BLaER1 treated with 17β-estradiol and CSF1 and Interleukin-3, amounts not matched to agents 10 nM and 100 nM (cell line): ENCODE data around the gene TAF5L.

Experiments used
- H3K27ac ChIP-seq, 11 experiments: shearing (Covaris generic); formaldehyde crosslinking; 2 replicates each; pipeline ENCODE4 v1.8.1; 2022
- H3K27me3 ChIP-seq, 11 experiments: shearing (Covaris generic); formaldehyde crosslinking; 2 replicates each; pipeline ENCODE4 v1.8.1; 2022
- H3K36me3 ChIP-seq, 11 experiments: shearing (Covaris generic); formaldehyde crosslinking; 2 replicates each; pipeline ENCODE4 v1.8.1; 2022
- H3K4me1 ChIP-seq, 10 experiments: shearing (Covaris generic); formaldehyde crosslinking; 2 replicates each; pipeline ENCODE4 v1.8.1; 2022
- H3K4me2 ChIP-seq, 11 experiments: shearing (Covaris generic); formaldehyde crosslinking; 2 replicates each; pipeline ENCODE4 v1.8.1; 2022
- H3K4me3 ChIP-seq, 10 experiments: shearing (Covaris generic); formaldehyde crosslinking; 2 replicates each; pipeline ENCODE4 v1.8.1; 2022
- H3K9ac ChIP-seq, 11 experiments: shearing (Covaris generic); formaldehyde crosslinking; 2 replicates each; pipeline ENCODE4 v1.8.1; 2022
- H3K9me3 ChIP-seq, 11 experiments: shearing (Covaris generic); formaldehyde crosslinking; replicated peaks in 1 of 11; 2 replicates each; pipeline ENCODE4 v1.8.1; 2022
- H4K20me1 ChIP-seq, 11 experiments: shearing (Covaris generic); formaldehyde crosslinking; 2 replicates each; pipeline ENCODE4 v1.8.1; 2022
- Cebpa-rat ChIP-seq, 11 experiments: shearing (Covaris generic); IDR thresholded peaks; 2 replicates each; pipeline ENCODE4 v1.8.1; 2022

Gene TAF5L

DNA sequence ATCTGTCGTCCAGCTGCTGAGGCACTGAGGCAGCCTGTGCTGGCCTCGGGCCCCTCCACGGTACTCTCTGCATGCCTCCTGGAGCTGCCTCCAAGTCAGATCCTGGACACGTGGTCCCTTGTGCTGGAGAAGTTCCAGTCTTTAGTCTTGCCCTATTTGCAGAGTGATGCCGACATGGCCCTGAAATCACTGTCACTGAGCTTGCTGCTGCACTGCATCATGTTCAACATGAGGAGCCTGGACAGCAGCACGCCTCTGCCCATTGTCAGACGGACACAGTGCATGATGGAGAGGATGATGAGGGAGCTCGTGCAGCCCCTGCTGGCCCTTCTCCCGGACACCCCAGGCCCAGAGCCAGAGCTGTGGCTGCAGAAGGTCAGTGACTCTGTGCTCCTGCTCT lies 10.1 kb upstream of the TAF5L start:
- Histone ChIP-seq H3K9me3 (no peaks in the 10 kb centered on the region), H3K9ac (no peak overlapping the region; a peak in 1 of 22 replicates), H3K4me1 (peaks cover 0 to 1% (median 0%) of the 10 kb centered on the region in 10 experiments; a peak in 1 of 20 replicates), H3K36me3 (peaks cover 69 to 100% (median 99%) of the 10 kb centered on the region in 11 experiments), H3K27ac (no peak overlapping the region), H3K27me3 (no peaks in the 10 kb centered on the region), H4K20me1 (peaks cover 0 to 100% (median 97%) of the 10 kb centered on the region in 11 experiments; a peak in 18 of 22 replicates), H3K4me2 (no peak overlapping the region), H3K4me3 (no peak overlapping the region)
- no peak for TF ChIP-seq Cebpa-rat (IDR thresholded peaks at IDR 0.05)

DNA sequence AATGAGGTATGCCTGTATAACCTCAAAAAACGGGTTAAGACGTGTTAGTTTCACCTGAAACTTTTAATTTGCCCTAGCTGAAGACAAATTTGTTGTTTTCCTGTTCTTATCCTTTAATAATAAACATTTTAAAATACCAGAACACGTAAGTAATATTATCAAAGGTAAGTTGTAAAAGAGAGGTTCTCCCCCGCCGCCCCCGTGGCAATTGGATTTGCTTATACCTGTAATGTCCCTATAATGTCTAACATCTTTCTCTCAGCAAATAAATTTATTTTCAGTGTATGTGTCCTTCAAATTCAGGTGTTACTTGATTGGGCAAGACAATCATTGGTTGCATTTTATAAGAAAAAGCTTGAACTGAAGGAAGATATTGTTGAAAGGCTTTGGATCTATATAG lies 6.0 kb upstream of the TAF5L start:
- H3K4me2 ChIP-seq: no peak overlapping the region
- no peaks in the 10 kb centered on the region for H3K9me3 ChIP-seq
- H3K27me3 ChIP-seq: no peaks in the 10 kb centered on the region
- peaks cover 0 to 99% (median 92%) of the 10 kb centered on the region in 11 experiments; a peak in 18 of 22 replicates for H4K20me1 ChIP-seq
- H3K9ac ChIP-seq: no peak overlapping the region
- peaks cover 8 to 11% (median 9%) of the 10 kb centered on the region in 10 experiments; a peak in 18 of 20 replicates for H3K4me1 ChIP-seq
- no peak overlapping the region for H3K27ac ChIP-seq
- H3K36me3 ChIP-seq: peaks cover 42 to 88% (median 86%) of the 10 kb centered on the region in 11 experiments
- no peak for TF ChIP-seq Cebpa-rat (IDR thresholded peaks at IDR 0.05)
- H3K4me3 ChIP-seq: no peak overlapping the region

DNA sequence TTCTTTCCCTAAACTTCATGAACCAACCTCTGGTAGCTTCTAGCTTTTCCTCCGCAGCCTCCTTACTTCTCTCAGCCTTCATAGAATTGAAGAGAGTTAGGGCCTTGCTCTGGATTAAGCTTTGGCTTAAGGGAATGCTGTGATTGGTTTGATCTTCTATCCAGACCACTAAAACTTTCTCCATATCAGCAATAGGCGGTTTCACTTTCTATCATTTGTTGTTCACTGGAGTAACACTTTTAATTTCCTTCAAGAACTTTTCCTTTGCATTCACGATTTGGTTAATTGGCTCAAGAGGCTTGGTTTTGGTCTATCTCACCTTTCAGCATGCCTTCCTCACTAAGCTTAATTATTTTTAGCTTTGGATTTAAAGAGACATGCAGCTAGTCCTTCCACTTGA lies 5.2 kb upstream of the TAF5L start:
- no peaks in the 10 kb centered on the region for H3K9me3 ChIP-seq
- H3K4me2 ChIP-seq: no peak overlapping the region
- H3K36me3 ChIP-seq: peaks cover 34 to 80% (median 78%) of the 10 kb centered on the region in 11 experiments
- no peak overlapping the region for H3K4me3 ChIP-seq
- no peaks in the 10 kb centered on the region for H3K27me3 ChIP-seq
- TF ChIP-seq Cebpa-rat (IDR thresholded peaks at IDR 0.05): no peak
- H3K4me1 ChIP-seq: peaks cover 8 to 11% (median 10%) of the 10 kb centered on the region in 10 experiments; a peak in 18 of 20 replicates
- peaks cover 0 to 99% (median 84%) of the 10 kb centered on the region in 11 experiments; a peak in 18 of 22 replicates for H4K20me1 ChIP-seq
- no peak overlapping the region; a peak in 1 of 22 replicates for H3K9ac ChIP-seq
- no peak overlapping the region for H3K27ac ChIP-seq

DNA sequence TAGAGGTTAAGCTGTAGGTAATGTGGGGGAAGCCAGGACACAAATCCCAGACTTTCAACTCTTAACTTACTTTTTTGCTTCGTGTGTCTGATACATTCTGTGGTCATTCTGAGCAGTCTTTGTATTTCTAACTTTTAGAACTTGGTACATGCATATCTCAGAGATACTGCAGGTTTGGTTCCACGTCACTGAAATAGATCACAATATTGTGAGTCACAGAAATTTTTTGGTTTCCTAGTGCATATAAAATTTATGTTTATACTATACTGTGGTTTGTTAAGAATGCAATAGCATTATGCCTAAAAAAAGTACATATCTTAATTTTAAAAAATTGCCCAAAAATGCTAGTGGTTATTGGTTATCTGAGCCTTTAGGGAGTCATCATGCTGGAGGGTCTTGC lies 3.3 kb upstream of the TAF5L start:
- H3K4me3 ChIP-seq: no peak overlapping the region
- H4K20me1 ChIP-seq: peaks cover 7 to 92% (median 75%) of the 10 kb centered on the region in 11 experiments; a peak in 20 of 22 replicates
- peaks cover 15 to 18% (median 16%) of the 10 kb centered on the region in 10 experiments for H3K4me1 ChIP-seq
- H3K4me2 ChIP-seq: no peak overlapping the region
- peaks cover 16 to 61% (median 59%) of the 10 kb centered on the region in 11 experiments for H3K36me3 ChIP-seq
- no peaks in the 10 kb centered on the region for H3K9me3 ChIP-seq
- H3K27ac ChIP-seq: no peak overlapping the region
- H3K9ac ChIP-seq: no peak overlapping the region
- H3K27me3 ChIP-seq: no peaks in the 10 kb centered on the region
- TF ChIP-seq Cebpa-rat (IDR thresholded peaks at IDR 0.05): no peak

DNA sequence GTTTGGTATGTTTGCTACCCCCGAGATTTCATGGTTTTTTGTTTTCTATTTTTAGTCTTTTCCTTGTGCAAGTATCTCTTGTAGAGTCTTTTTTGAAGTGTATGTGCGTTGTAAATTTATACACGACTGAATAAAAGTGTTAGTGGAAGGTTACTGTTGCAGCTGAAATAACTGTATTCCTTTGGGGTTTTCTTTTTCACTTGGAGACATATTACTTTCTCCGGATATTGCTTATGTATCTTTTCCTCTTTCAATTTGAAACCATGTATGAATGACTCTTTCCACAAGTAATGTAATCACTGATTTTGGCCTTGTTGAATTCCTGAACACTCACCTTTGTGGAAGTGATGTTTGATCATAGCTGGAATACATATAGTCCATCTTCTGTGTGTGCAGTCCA lies 1.1 kb upstream of the TAF5L start:
- peaks cover 22 to 36% (median 31%) of the 10 kb centered on the region in 10 experiments for H3K4me1 ChIP-seq
- no peaks in the 10 kb centered on the region for H3K9me3 ChIP-seq
- H4K20me1 ChIP-seq: peaks cover 29 to 92% (median 76%) of the 10 kb centered on the region in 11 experiments; a peak in 20 of 22 replicates
- H3K4me3 ChIP-seq: peak overlapping the region; percentile 84 to 100 (median 99)
- peaks cover 4 to 49% (median 37%) of the 10 kb centered on the region in 11 experiments; a peak in 21 of 22 replicates for H3K36me3 ChIP-seq
- TF ChIP-seq Cebpa-rat (IDR thresholded peaks at IDR 0.05): no peak
- peak overlapping the region; percentile 76 to 94 (median 85) for H3K4me2 ChIP-seq
- H3K27me3 ChIP-seq: no peaks in the 10 kb centered on the region
- peak overlapping the region; percentile 77 to 96 (median 89) for H3K9ac ChIP-seq
- H3K27ac ChIP-seq: peak overlapping the region in 7 of 11 experiments; percentile 72 to 92 (median 87); a peak in 7 of 22 replicates

DNA sequence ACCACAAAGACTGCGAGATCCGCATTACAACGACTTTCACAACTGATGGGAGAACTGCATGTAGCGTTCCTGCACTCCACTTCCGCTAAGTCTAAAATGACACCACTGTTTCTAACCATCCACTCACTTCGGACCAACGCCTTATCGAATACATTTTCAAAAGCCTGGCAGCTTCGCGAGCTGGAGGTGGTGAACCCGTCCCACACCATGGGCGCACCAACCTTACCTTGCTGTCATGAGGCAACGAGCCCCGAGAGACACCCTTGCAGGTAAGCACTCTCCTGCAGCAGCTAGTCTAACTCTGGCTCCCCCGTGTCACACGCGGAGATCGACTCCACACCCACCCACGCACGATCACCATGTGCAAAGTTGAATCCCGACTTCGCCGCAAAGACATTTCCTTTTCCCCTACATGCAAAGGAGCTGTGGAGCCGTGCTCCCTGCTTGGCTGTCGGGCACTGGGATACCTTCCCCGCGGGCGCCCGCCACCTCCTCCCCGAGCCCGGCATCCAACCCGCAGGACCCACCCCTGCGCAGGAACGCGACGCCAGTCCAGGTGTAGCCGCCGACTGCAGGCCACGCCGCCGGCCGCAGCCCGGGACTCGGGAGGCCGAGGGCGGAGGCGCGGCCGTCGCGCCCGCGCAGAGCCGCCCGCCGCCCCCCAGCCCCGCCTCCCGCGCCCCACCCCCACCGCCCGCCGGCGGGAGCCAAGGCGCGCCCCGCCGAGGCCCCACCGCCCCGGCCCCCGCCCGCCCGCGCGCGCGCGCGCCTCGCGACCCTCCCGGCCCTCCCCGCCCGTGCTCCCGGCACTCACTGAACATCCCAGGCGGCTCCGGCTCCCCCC lies 629 bp downstream of the TAF5L start:
- peaks cover 0 to 32% (median 22%) of the 10 kb centered on the region in 11 experiments; a peak in 20 of 22 replicates for H3K36me3 ChIP-seq
- peaks cover 35 to 92% (median 76%) of the 10 kb centered on the region in 11 experiments; a peak in 20 of 22 replicates for H4K20me1 ChIP-seq
- TF ChIP-seq Cebpa-rat (IDR thresholded peaks at IDR 0.05): no peak
- H3K27ac ChIP-seq: peak overlapping the region; percentile 10 to 92 (median 84); a peak in 20 of 22 replicates
- H3K9ac ChIP-seq: peak overlapping the region; percentile 77 to 96 (median 89)
- H3K4me1 ChIP-seq: peaks cover 22 to 36% (median 31%) of the 10 kb centered on the region in 10 experiments
- H3K4me2 ChIP-seq: peak overlapping the region; percentile 90 to 99 (median 95)
- H3K4me3 ChIP-seq: peak overlapping the region; percentile 84 to 100 (median 99)
- no peaks in the 10 kb centered on the region for H3K9me3 ChIP-seq
- no peaks in the 10 kb centered on the region for H3K27me3 ChIP-seq

DNA sequence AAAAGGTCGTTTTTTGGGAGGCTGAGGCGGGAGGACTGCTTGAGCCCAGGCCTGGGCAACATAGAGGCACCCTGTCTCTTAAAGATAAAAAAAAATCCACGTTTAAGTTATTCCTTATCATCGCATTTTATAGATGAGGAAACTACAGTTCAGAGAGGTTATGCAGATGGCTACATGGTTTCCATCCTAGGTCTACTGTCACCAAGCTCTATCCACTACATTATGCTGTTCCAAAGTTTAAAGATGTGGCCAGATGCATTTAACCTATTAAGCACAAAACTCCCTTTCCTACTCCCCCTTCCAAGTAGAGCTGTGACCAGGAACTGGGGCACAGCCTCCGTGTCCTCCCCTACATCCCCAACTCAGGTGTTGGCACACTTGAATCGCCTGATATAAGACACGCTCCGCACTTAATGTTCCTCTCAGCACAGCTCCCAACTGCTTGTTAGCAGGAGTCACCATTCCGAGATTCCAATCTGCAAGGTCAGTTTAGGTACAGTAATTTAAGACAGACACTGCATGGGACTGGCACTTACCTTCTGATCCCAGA lies 1.3 kb downstream of the TAF5L start:
- Histone ChIP-seq H3K27ac (peak overlapping the region in 7 of 11 experiments; percentile 60 to 92 (median 70); a peak in 12 of 22 replicates), H3K36me3 (peaks cover 0 to 26% (median 15%) of the 10 kb centered on the region in 11 experiments; a peak in 18 of 22 replicates), H3K9ac (peak overlapping the region; percentile 75 to 94 (median 85); a peak in 21 of 22 replicates)

DNA sequence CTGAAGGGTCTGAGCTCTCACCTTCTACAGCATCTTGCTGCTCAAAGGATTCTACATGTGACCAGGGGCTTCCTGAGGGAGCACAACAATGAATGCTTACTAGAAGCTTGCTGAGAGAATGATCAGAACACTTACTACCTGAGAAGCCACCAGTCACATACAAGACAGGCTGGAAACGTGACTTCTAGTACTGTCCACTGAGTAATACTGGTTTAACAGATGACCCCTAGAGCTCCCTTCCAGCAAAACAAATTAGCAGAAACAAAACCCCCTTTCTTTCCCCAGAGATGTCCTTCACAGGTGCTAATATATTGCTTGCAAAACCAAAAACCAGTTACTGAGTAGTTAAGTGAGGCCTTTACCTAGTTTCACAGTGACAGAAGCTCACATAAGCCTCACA lies 2.1 kb downstream of the TAF5L start:
- no peak overlapping the region for H3K27ac ChIP-seq
- peak overlapping the region in 6 of 11 experiments; percentile 39 to 94 (median 81); a peak in 4 of 22 replicates for H3K9ac ChIP-seq
- peaks cover 22 to 36% (median 31%) of the 10 kb centered on the region in 10 experiments for H3K4me1 ChIP-seq
- H3K4me3 ChIP-seq: peak overlapping the region in 3 of 10 experiments; percentile 99 to 100 (median 100); a peak in 2 of 20 replicates
- peak overlapping the region; percentile 90 to 99 (median 95) for H3K4me2 ChIP-seq
- TF ChIP-seq Cebpa-rat (IDR thresholded peaks at IDR 0.05): no peak
- peaks cover 50 to 92% (median 76%) of the 10 kb centered on the region in 11 experiments; a peak in 20 of 22 replicates for H4K20me1 ChIP-seq
- H3K36me3 ChIP-seq: peaks cover 0 to 24% (median 7%) of the 10 kb centered on the region in 11 experiments; a peak in 15 of 22 replicates
- H3K9me3 ChIP-seq: no peaks in the 10 kb centered on the region
- no peaks in the 10 kb centered on the region for H3K27me3 ChIP-seq

More for the DNA sequence above, 1.3 kb downstream of the TAF5L start:
- peaks cover 22 to 36% (median 31%) of the 10 kb centered on the region in 10 experiments for H3K4me1 ChIP-seq
- no peak for TF ChIP-seq Cebpa-rat (IDR thresholded peaks at IDR 0.05)
- H3K27me3 ChIP-seq: no peaks in the 10 kb centered on the region
- H3K9me3 ChIP-seq: no peaks in the 10 kb centered on the region
- peaks cover 42 to 92% (median 76%) of the 10 kb centered on the region in 11 experiments; a peak in 20 of 22 replicates for H4K20me1 ChIP-seq
- peak overlapping the region; percentile 90 to 99 (median 95) for H3K4me2 ChIP-seq
- peak overlapping the region; percentile 84 to 100 (median 99) for H3K4me3 ChIP-seq
